Activated T-helper 17 cell treated with anti-CD3 and anti-CD28 coated beads, Interleukin-2, amount 50 U/mL, for 72 hours (primary cell): Measurements from ENCODE around the gene SCRT2. TPM values are rescaled to one million over a fixed set of nuclear protein-coding genes. Genes with fewer than 3 reads are reported as not detected.
"Not testable (repeated sequence)": the region's sequence is repeated elsewhere in the genome, so short reads cannot be mapped to it uniquely, and the experiment has no call there.

ENCODE experiments used
- ATAC-seq: fragments of 150-1000 bp; cut with Tn5 transposase; replicated peaks from 2 replicates; pipeline ENCODE4 v1.10.0; 2021; ENCODE audit warnings: mild to moderate bottlenecking, moderate library complexity
- H3K27ac Mint-ChIP-seq: one replicate; pipeline ENCODE4 v1.8.0; 2022; ENCODE audit warnings: mixed read lengths
- H3K27me3 Mint-ChIP-seq: one replicate; pipeline ENCODE4 v1.8.0; 2022; ENCODE audit warnings: mixed read lengths
- H3K36me3 Mint-ChIP-seq: one replicate; pipeline ENCODE4 v1.8.0; 2022; ENCODE audit warnings: low read depth, mild to moderate bottlenecking, mixed read lengths
- H3K4me1 Mint-ChIP-seq: one replicate; pipeline ENCODE4 v1.8.0; 2022; ENCODE audit warnings: mixed read lengths
- H3K4me3 Mint-ChIP-seq: one replicate; pipeline ENCODE4 v1.8.0; 2022; ENCODE audit warnings: mild to moderate bottlenecking, mixed read lengths
- H3K9me3 Mint-ChIP-seq: one replicate; pipeline ENCODE4 v1.8.0; 2022; ENCODE audit warnings: mixed read lengths
- total RNA-seq, 2 donors: library from RNA; stranded (reverse); gene quantifications; one replicate each; pipeline ENCODE4 v1.2.3, GENCODE V29; 2022

SCRT2 gene
- total RNA-seq, 2 donors from 2014 or later, result not detected

GRCh38 chr20:645318-646106 lies 30.1 kb downstream of the SCRT2 start:
- H3K4me3 Mint-ChIP-seq, result no peak overlapping the region
- no peaks in the 10 kb centered on the region for H3K9me3 Mint-ChIP-seq
- peaks cover 16% of the 10 kb centered on the region for H3K27me3 Mint-ChIP-seq
- no peaks in the 10 kb centered on the region for H3K4me1 Mint-ChIP-seq
- peak; percentile 90 for ATAC-seq
- H3K36me3 Mint-ChIP-seq, result peaks cover 39% of the 10 kb centered on the region
- H3K27ac Mint-ChIP-seq, result no peak overlapping the region

DNA sequence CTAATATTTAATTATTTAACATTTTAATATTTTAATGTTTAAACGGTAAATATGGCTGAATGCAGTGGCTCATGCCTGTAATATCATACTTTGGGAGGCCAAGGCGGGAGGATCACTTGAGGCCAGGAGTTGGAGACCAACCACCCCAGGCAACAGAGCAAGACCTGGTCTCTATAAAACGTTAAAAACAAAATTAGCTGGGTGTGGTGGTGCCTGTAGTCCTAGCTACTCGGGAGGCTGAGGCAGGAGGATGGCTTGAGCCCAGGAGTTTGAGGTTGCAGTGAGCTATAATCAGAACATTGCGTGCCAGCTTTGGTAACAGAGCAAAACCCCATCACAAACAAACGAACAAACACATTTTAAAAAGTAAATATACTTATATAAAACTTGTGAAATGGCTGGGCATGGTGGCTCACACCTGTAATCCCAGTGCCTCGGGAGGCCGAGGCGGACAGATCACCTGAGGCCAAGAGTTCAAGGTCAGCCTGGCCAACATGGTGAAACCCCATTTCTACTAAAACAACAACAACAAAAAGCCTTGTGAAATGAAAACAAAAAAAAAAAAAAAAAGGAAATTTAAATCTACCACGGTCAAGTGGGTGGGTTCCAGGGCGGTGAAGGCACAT lies 30.8 kb downstream of the SCRT2 start:
- Mint-ChIP-seq H3K27ac (no peak overlapping the region), H3K36me3 (peaks cover 32% of the 10 kb centered on the region), H3K9me3 (no peaks in the 10 kb centered on the region), H3K27me3 (peaks cover 22% of the 10 kb centered on the region), H3K4me1 (no peaks in the 10 kb centered on the region), H3K4me3 (no peak overlapping the region)
- ATAC-seq, result no peak

DNA sequence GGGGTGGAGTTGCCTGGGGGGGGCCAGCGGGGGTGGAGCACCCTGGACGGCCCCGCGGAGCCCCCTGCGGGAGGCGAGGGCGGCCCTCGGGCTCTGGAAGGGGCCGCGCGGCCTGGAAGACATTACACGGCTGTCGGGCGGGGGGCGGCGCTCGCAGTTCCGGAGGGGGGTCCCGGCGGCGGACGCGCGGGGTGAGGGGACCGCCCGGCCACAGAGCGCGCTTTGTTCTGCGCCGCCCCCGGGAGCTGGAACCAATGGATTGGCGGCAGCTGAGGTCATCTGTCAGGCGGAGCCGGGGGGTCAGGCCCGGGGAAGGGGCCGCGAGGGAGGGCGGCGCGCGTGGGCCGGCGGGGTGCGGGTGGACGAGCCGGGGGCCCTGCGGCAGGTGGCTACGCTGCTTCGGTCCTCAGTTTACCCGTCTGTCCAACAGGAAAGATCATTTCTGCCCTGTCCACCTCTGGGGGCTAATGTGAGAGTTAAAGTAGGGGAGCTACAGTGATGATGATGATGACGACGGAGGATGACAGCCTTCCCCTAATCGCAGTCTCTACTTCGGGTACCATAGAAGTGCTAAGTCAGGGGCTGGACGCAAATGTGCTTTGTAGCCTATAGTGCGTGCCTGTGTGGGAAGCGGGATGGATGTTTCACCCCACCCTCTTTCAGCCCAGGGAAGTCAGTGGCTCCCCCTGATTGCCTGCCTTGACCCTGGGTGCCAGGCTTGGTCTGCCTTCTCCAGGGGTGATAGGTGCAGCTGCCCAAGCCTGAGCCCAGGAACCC lies 33.0 kb downstream of the SCRT2 start:
- no peak for ATAC-seq
- peaks cover 24% of the 10 kb centered on the region for H3K27me3 Mint-ChIP-seq
- no peaks in the 10 kb centered on the region for H3K9me3 Mint-ChIP-seq
- no peak overlapping the region for H3K27ac Mint-ChIP-seq
- H3K4me1 Mint-ChIP-seq, result no peaks in the 10 kb centered on the region
- peaks cover 10% of the 10 kb centered on the region for H3K36me3 Mint-ChIP-seq
- H3K4me3 Mint-ChIP-seq, result no peak overlapping the region

- ATAC-seq, H3K4me1 Mint-ChIP-seq, H3K4me3 Mint-ChIP-seq, H3K27ac Mint-ChIP-seq, H3K36me3 Mint-ChIP-seq, H3K9me3 Mint-ChIP-seq: not testable (repeated sequence)
- H3K27me3 Mint-ChIP-seq, result peaks cover 27% of the 10 kb centered on the region
Measured at GRCh38 chr20:642013-642397, 33.6 kb downstream of the SCRT2 start.

DNA sequence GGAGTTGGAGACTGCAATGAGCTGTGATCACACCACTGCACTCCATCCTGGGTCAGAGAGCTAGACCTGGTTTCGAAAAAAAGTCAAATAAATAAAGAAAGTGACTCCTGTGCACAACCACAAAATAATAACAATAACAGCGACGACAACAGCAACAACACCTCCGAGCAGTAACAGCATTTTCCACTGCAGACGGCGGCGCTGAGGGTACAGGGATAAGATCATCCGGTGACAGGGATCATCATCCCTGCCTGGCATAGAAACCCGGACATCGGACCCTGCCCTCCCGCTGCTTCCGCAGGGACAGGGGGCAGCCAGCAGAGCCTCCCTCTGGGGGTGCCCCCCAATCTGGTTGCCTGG lies 34.1 kb downstream of the SCRT2 start:
- no peak for ATAC-seq
- H3K4me1 Mint-ChIP-seq, result no peaks in the 10 kb centered on the region
- H3K27ac Mint-ChIP-seq, result no peak overlapping the region
- H3K36me3 Mint-ChIP-seq, result no peaks in the 10 kb centered on the region
- peak overlapping the region; percentile 35 for H3K4me3 Mint-ChIP-seq
- H3K27me3 Mint-ChIP-seq, result peaks cover 27% of the 10 kb centered on the region
- no peaks in the 10 kb centered on the region for H3K9me3 Mint-ChIP-seq

DNA sequence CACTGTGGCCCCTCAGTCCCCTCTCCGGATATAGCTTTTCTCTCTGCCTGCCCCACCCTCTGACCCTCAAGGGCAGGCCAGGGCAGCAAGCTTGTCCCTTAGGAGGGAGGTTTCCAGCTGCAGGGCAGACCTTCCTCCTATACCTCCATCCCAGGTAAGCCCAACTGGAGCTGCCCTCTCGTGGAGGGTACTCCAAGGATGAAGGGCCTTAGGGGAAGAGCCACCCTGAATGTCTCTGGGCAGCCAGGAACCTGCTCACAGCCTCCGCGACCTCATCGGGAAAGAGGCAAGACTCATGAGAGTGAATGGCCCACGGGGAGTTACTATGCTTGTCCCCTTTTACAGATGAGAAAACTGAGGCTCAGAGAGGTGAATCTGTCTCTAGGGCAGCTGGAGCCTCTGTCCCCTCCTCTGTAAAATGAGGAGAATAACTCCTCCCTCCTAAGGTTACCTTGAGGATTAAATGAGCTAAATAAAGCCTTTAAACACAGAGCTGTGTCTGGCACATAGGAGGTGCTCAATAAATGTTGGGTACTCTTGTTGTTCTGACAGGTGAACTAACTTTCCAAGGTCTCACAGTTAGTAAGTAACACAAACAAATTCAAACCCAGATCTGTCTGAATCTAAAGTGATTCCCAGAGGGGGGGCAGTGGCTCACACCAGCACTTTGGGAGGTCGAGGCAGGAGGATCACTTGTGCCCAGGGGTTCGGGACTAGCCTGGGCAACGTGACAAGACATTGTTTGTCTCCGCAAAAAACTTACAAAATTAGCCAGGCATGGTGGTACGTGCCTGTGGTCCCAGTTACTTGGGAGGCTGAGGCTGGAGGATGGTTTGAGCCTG lies 34.7 kb downstream of the SCRT2 start:
- no peaks in the 10 kb centered on the region for H3K4me1 Mint-ChIP-seq
- H3K9me3 Mint-ChIP-seq, result no peaks in the 10 kb centered on the region
- H3K4me3 Mint-ChIP-seq, result peak overlapping the region; percentile 35
- peaks cover 31% of the 10 kb centered on the region for H3K27me3 Mint-ChIP-seq
- ATAC-seq, result no peak
- no peak overlapping the region for H3K27ac Mint-ChIP-seq
- no peaks in the 10 kb centered on the region for H3K36me3 Mint-ChIP-seq

DNA sequence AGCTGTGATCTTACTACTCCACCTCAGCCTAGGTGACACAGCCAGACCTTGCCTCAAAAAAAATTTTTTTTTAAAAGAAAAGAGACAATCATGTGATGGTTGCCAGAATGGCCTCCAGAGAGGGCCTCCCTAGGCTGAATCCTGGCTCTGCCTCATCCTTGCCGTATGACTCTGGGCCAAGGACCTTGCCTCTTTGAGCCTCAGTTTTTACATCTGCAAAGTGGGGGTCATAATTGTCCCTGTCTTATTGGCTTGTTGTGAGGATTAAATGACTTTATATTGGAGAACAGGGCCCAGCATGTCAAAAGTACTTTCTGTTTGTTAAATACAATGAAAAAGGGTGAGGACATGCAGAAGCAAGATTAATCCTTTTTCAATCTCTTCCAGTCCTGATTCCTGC lies 37.0 kb downstream of the SCRT2 start:
- H3K27me3 Mint-ChIP-seq, result peaks cover 36% of the 10 kb centered on the region
- no peaks in the 10 kb centered on the region for H3K9me3 Mint-ChIP-seq
- ATAC-seq, result no peak
- no peak overlapping the region for H3K4me3 Mint-ChIP-seq
- H3K4me1 Mint-ChIP-seq, result no peaks in the 10 kb centered on the region
- H3K36me3 Mint-ChIP-seq, result no peaks in the 10 kb centered on the region
- no peak overlapping the region for H3K27ac Mint-ChIP-seq

DNA sequence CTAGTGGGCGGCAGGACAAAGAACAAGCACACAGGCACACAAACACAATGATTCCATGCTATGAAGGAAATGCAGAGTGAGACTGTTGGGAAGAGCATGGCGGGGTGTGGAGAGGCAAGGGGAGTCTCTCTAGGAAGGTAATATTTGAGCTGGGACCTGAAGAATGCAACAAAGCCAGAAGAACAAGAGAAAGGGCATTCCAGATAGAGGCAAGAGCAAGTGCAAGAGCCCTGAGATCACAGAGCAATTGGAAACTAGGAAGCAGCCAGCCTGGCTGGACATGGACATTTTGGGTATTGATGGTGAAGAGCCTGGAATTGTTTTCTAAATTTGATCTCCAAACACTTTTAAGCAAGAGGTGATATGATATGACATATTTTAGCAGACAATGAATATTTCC lies 38.0 kb downstream of the SCRT2 start:
- Mint-ChIP-seq H3K9me3 (no peaks in the 10 kb centered on the region), H3K4me3 (no peak overlapping the region), H3K4me1 (no peaks in the 10 kb centered on the region), H3K36me3 (no peaks in the 10 kb centered on the region), H3K27me3 (peaks cover 32% of the 10 kb centered on the region), H3K27ac (no peak overlapping the region)
- no peak for ATAC-seq

DNA sequence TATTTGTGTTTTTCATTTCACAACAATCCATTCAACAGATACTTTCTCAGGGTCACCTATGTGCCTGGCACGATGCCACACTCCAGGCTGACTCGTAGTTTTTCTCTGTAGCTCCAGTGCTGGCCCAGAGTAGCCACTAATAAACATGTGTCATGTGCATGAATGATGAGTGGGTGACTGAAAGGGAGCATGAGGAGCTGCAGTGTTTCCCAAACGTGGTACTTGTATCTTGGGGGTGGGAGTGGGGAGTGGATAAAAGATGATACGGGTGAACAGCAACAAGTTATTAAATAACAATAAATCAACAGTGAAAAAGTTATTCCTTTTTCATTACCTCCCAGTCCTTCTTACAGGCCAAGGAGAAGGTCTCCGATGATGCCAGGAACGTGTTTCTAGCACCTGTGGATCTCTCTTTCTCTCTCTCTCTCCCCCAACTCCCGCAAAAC lies 39.7 kb downstream of the SCRT2 start:
- Mint-ChIP-seq H3K27ac (no peak overlapping the region), H3K4me1 (no peaks in the 10 kb centered on the region), H3K27me3 (peaks cover 29% of the 10 kb centered on the region), H3K9me3 (no peaks in the 10 kb centered on the region), H3K36me3 (no peaks in the 10 kb centered on the region), H3K4me3 (no peak overlapping the region)
- ATAC-seq, result no peak

DNA sequence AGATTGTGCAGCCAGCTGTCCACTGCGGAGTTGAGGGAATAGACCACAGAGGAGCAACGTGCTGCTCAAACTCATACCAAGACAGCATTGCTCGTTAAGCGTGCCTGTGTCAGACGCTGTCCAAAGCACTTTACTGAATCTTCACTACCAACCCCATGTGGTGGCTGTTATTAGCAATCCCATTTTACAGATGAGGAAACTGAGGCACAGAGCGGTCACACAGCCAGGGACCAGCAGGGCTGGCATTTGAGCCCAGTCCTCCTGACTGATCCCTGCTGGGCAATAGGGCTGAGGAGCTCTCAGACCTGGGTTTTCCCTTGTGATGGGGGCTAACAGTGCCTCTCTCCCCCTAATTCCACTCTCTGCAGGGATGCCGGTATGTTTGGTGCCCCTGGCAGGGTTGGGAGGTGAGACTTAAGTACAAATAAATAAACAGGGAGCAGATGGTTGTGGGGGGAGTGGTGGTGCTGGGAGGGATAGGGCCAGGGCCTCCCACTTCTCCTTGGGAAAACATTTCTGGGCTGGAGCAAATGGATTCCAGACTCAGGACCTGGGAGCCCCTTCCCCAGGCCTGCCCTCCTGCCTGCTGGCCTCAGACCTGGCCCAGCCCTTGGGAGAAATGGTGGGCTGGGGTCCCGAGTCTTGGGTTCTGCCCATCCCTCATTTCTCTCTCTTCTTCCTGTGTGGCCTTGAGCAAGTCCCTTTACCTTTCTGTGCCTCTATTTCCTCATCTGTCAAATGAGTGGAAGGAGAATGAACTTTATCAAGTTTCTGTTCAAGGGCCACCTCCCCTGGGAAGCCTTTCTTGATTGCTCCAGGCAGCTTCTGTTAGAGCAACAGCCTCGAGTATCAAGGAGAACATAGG lies 40.3 kb downstream of the SCRT2 start:
- ATAC-seq, result no peak
- Mint-ChIP-seq H3K27me3 (peaks cover 31% of the 10 kb centered on the region), H3K27ac (no peak overlapping the region), H3K4me3 (no peak overlapping the region), H3K4me1 (no peaks in the 10 kb centered on the region), H3K9me3 (no peaks in the 10 kb centered on the region), H3K36me3 (no peaks in the 10 kb centered on the region)

DNA sequence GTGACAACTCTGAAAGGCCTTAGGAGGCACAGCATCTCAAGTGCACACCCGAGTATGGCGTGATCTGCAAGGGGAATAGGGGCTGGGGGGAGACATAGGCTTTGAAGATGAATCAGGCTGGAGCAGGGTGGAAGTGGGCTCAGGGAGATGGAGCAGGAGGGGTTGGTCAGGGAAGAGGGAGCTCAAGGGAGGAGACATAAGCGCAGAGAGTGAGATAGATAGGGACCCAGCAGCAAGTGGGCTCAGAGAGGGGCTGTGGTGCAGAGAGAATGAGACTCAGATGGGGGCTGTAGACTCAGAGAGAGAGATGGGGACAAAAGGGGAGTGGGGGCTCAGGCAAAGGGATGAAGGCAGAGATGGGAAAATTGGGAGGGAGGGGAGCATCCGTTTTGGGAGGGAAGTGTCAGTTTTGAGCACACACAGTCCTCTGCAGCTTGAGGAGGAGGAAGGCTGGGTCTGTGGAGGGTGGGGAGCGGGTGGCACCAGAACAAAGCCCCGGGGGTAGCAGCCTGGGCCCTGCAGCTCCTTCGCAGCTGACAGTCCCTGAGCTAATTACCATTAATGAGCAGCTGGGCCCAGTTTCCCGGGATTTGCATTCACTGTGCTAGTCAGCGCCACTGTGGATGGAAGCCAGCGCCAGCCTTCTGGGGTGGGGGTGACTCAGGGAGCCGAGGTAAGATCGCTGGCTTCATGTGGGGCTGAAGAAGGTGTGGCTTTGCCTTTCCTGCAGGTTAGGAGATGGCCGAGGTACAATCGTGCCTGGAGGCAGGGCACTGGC lies 41.3 kb downstream of the SCRT2 start:
- Mint-ChIP-seq H3K36me3 (no peaks in the 10 kb centered on the region), H3K27me3 (peaks cover 33% of the 10 kb centered on the region), H3K27ac (no peak overlapping the region), H3K4me3 (no peak overlapping the region), H3K9me3 (no peaks in the 10 kb centered on the region), H3K4me1 (no peaks in the 10 kb centered on the region)
- ATAC-seq, result no peak

DNA sequence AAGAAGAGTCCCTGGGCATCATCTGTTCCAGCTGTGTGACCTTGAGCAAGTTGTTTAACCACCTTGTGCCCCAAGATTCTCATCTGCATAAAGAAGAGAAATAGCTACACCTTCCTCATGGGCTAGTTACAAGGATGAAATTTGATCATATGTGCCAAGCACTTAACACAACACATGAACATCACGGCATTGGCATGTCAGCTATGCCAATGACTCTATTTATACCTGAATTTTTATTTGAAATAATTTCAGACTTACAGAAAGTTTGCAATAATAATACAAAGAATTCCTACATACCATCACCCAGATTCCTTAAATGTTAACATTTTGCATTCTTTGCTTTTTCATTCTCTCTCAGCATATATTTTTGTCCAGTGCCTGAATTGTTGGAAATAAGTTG lies 44.5 kb downstream of the SCRT2 start:
- no peak for ATAC-seq
- no peak overlapping the region for H3K27ac Mint-ChIP-seq
- no peaks in the 10 kb centered on the region for H3K4me1 Mint-ChIP-seq
- no peak overlapping the region for H3K4me3 Mint-ChIP-seq
- H3K36me3 Mint-ChIP-seq, result no peaks in the 10 kb centered on the region
- peaks cover 25% of the 10 kb centered on the region for H3K27me3 Mint-ChIP-seq
- H3K9me3 Mint-ChIP-seq, result no peaks in the 10 kb centered on the region

DNA sequence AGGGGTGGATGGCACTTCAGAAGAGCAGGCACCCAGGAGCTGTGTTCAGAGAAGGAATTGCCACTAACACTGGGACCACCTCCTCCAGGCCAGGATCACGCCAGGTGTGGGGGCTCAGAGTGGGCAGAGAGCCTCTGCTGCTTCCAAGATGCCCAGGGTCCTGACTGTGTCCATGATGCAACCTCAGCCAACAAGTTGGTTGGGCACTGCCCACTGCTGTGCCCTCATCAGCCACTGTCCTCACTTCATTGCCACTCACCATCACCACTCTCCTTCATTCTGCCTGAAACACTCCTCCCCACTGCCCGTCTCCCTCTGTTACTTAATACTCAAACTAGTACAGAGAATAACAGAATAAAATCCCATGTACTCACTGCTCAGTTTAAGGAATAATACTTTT lies 49.0 kb downstream of the SCRT2 start:
- no peak overlapping the region for H3K27ac Mint-ChIP-seq
- no peaks in the 10 kb centered on the region for H3K36me3 Mint-ChIP-seq
- no peaks in the 10 kb centered on the region for H3K9me3 Mint-ChIP-seq
- ATAC-seq, result no peak
- H3K4me1 Mint-ChIP-seq, result no peaks in the 10 kb centered on the region
- H3K4me3 Mint-ChIP-seq, result no peak overlapping the region
- H3K27me3 Mint-ChIP-seq, result peaks cover 26% of the 10 kb centered on the region
